ENCODE results near the gene SAMD4B. TPM values are rescaled to one million over a fixed set of nuclear protein-coding genes. Genes with fewer than 3 reads are reported as not detected.

SAMD4B gene
- total RNA-seq, 2 donors from 2014 or later, result 41.5 to 77.8 TPM

GRCh38 chr19:39423258-39424086 is 81.3 kb downstream of the SAMD4B start:
- no peak for DNase-seq
- intact Hi-C loops (cut with DNase I), result no loop called here

GRCh38 chr19:39424934-39425333 is 82.7 kb downstream of the SAMD4B start:
- H3K27me3 ChIP-seq, result no peaks in the 10 kb centered on the region
- WGBS, 2 donors, result 75 to 77% methylated on average over 4 to 11 of the region's 16 CpGs
- H3K9me3 ChIP-seq, result no peaks in the 10 kb centered on the region
- intact Hi-C loops (cut with DNase I), result no loop called here
- H3K27ac ChIP-seq, result no peak overlapping the region
- H3K4me1 ChIP-seq, result peaks cover 12% of the 10 kb centered on the region
- H3K4me3 ChIP-seq, result no peak overlapping the region
- DNase-seq (no peak), ATAC-seq (no peak)
- TF ChIP-seq CTCF (IDR thresholded peaks at IDR 0.05) (no peak), POLR2A (IDR thresholded peaks at IDR 0.05) (no peak)
- no peaks in the 10 kb centered on the region for H3K36me3 ChIP-seq (replicated peaks in 1 of 2; ENCODE audit: insufficient read depth in 1 of 2, low read depth in 2 of 2)

More at GRCh38 chr19:39423258-39424086, 81.3 kb downstream of the SAMD4B start:
- H3K4me3 ChIP-seq, result no peak overlapping the region
- no peak overlapping the region for H3K27ac ChIP-seq
- no peak for ATAC-seq
- no peaks in the 10 kb centered on the region for H3K36me3 ChIP-seq (replicated peaks in 1 of 2; ENCODE audit: insufficient read depth in 1 of 2, low read depth in 2 of 2)
- H3K9me3 ChIP-seq, result no peaks in the 10 kb centered on the region
- TF ChIP-seq CTCF (IDR thresholded peaks at IDR 0.05), result no peak
- no peak for TF ChIP-seq POLR2A (IDR thresholded peaks at IDR 0.05)
- WGBS, 2 donors, result 82 to 84% methylated on average over 20 to 35 of the region's 35 CpGs
- H3K27me3 ChIP-seq, result no peaks in the 10 kb centered on the region
- peaks cover 5% of the 10 kb centered on the region for H3K4me1 ChIP-seq

- peaks cover 12% of the 10 kb centered on the region for H3K4me1 ChIP-seq
- TF ChIP-seq CTCF (IDR thresholded peaks at IDR 0.05) (no peak), POLR2A (IDR thresholded peaks at IDR 0.05) (no peak)
- H3K36me3 ChIP-seq (replicated peaks in 1 of 2; ENCODE audit: insufficient read depth in 1 of 2, low read depth in 2 of 2), result no peaks in the 10 kb centered on the region
- H3K27ac ChIP-seq, result no peak overlapping the region
- ATAC-seq, result no peak
- intact Hi-C loops (cut with DNase I), result no loop called here
- H3K4me3 ChIP-seq, result no peak overlapping the region
- no peak for DNase-seq
- WGBS, 2 donors, result 81 to 87% methylated on average over 7 of the region's 7 CpGs
- H3K9me3 ChIP-seq, result no peaks in the 10 kb centered on the region
- H3K27me3 ChIP-seq, result no peaks in the 10 kb centered on the region
Measured at GRCh38 chr19:39425744-39426143, 83.5 kb downstream of the SAMD4B start.

- Histone ChIP-seq H3K4me3 (no peak overlapping the region), H3K27ac (no peak overlapping the region), H3K9me3 (no peaks in the 10 kb centered on the region), H3K36me3 (replicated peaks in 1 of 2; ENCODE audit: insufficient read depth in 1 of 2, low read depth in 2 of 2) (no peaks in the 10 kb centered on the region), H3K27me3 (no peaks in the 10 kb centered on the region), H3K4me1 (peaks cover 12% of the 10 kb centered on the region)
- WGBS, 2 donors, result 34 to 48% methylated on average over 5 of the region's 5 CpGs
- no peak for ATAC-seq
- TF ChIP-seq POLR2A (IDR thresholded peaks at IDR 0.05), result no peak
- no peak for TF ChIP-seq CTCF (IDR thresholded peaks at IDR 0.05)
- intact Hi-C loops (cut with DNase I), result no loop called here
- DNase-seq, result no peak
Measured at GRCh38 chr19:39426170-39426569, 83.9 kb downstream of the SAMD4B start.

- Histone ChIP-seq H3K27me3 (no peaks in the 10 kb centered on the region), H3K4me3 (no peak overlapping the region), H3K36me3 (replicated peaks in 1 of 2; ENCODE audit: insufficient read depth in 1 of 2, low read depth in 2 of 2) (no peaks in the 10 kb centered on the region), H3K9me3 (no peaks in the 10 kb centered on the region), H3K27ac (peak overlapping the region in 3 of 4 donors; percentile 51 to 75 (median 74)), H3K4me1 (peaks cover 12% of the 10 kb centered on the region)
- 83 to 85% methylated on average over 7 to 11 of the region's 11 CpGs for WGBS, 2 donors
- no peak for TF ChIP-seq CTCF (IDR thresholded peaks at IDR 0.05)
- TF ChIP-seq POLR2A (IDR thresholded peaks at IDR 0.05), result no peak
- no peak for ATAC-seq
- intact Hi-C loops (cut with DNase I), result no loop called here
- DNase-seq, result no peak
Measured at GRCh38 chr19:39427707-39428106, 85.5 kb downstream of the SAMD4B start.

Data from body of pancreas (tissue), 4 donors.